ENCODE results near the gene AGAP1. TPM values are rescaled to one million over a fixed set of nuclear protein-coding genes. Genes with fewer than 3 reads are reported as not detected.
A peak's percentile ranks its signal among the peaks of the same experiment; 100 is the strongest.

AGAP1 gene
- total RNA-seq, 1 donor from 2014 or later, result 39.0 TPM

DNA sequence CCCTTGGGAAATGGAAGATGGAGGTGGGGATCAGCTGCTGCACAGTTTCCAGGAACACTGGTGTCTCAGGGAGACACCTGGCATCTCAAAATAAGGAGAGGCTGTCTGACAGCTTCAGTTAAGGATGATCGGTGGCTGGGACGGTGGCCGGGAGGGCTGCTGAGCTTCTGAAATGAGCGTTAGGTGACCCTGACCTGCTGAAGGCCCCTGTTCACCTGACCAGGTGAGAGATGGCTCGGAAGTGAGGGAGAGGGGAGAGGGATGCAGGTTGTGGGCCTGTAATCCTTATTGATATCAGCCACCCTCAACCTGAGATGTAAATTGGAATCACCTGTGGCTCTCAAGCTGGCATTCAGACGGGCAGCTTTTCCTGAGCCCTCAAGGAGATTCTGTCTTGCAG, 99.0 kb downstream of the AGAP1 start:
- peaks cover 4% of the 10 kb centered on the region for H3K9me3 Mint-ChIP-seq (ENCODE audit: low read depth)
- H3K27me3 Mint-ChIP-seq (ENCODE audit: low read depth), result no peaks in the 10 kb centered on the region
- peaks cover 2% of the 10 kb centered on the region for H3K36me3 Mint-ChIP-seq (ENCODE audit: low read depth)
- no peak overlapping the region for H3K27ac Mint-ChIP-seq (ENCODE audit: unreplicated experiment)
- peaks cover 20% of the 10 kb centered on the region for H3K4me1 Mint-ChIP-seq (ENCODE audit: low read depth)
- H3K4me3 Mint-ChIP-seq (ENCODE audit: unreplicated experiment), result no peak overlapping the region
- TF ChIP-seq, protein P1, sequence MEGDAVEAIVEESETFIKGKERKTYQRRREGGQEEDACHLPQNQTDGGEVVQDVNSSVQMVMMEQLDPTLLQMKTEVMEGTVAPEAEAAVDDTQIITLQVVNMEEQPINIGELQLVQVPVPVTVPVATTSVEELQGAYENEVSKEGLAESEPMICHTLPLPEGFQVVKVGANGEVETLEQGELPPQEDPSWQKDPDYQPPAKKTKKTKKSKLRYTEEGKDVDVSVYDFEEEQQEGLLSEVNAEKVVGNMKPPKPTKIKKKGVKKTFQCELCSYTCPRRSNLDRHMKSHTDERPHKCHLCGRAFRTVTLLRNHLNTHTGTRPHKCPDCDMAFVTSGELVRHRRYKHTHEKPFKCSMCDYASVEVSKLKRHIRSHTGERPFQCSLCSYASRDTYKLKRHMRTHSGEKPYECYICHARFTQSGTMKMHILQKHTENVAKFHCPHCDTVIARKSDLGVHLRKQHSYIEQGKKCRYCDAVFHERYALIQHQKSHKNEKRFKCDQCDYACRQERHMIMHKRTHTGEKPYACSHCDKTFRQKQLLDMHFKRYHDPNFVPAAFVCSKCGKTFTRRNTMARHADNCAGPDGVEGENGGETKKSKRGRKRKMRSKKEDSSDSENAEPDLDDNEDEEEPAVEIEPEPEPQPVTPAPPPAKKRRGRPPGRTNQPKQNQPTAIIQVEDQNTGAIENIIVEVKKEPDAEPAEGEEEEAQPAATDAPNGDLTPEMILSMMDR (IDR thresholded peaks at IDR 0.05), result no peak
- DNase-seq (ENCODE audit: low spot score), result no peak

DNA sequence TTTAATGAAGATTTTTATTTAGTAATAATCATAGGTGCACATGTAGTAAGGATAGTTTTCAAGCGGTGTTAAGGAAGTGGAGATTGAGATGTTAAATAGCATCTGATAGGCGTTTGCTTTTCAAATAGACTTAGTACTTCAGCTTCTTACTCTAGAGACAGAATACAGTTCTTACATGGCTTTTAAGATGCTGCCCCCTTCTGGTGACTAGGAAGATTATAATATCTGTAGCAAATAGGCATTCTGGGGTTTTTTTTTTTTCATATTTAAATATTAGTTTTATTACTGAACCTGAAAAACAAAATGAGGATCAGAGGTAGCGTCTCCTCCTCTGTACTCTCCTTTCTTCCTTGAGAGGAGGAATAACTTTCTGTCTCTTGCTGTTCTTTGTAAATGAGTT, 100.2 kb downstream of the AGAP1 start:
- Mint-ChIP-seq H3K4me3 (ENCODE audit: unreplicated experiment) (no peak overlapping the region), H3K36me3 (ENCODE audit: low read depth) (peaks cover 3% of the 10 kb centered on the region), H3K9me3 (ENCODE audit: low read depth) (peaks cover 4% of the 10 kb centered on the region), H3K27ac (ENCODE audit: unreplicated experiment) (no peak overlapping the region), H3K4me1 (ENCODE audit: low read depth) (peaks cover 20% of the 10 kb centered on the region), H3K27me3 (ENCODE audit: low read depth) (no peaks in the 10 kb centered on the region)
- no peak for DNase-seq (ENCODE audit: low spot score)
- TF ChIP-seq, protein P1 (IDR thresholded peaks at IDR 0.05), result peak; percentile 91

DNA sequence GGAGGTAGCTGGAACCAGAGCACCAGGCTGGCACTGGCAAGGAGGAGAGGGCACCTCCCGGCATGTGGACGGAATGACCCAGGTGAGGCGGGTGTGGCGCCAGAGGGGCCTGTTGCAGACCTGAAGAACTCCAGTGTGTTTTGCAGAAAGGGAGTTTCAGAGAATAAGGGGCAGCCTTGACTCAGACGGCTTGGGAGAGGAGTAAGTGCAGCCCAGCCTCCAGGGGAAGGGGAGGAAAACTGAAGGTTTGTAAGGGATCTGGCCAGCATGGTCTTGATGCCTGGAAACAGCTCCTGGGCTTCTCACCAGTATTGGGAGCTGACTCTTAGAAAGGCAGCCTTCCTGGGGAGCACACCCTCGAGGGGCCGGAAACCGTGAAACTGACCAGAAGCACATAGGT, 101.1 kb downstream of the AGAP1 start:
- DNase-seq (ENCODE audit: low spot score), result no peak
- Mint-ChIP-seq H3K4me1 (ENCODE audit: low read depth) (peaks cover 20% of the 10 kb centered on the region), H3K27me3 (ENCODE audit: low read depth) (no peaks in the 10 kb centered on the region), H3K9me3 (ENCODE audit: low read depth) (peaks cover 4% of the 10 kb centered on the region), H3K4me3 (ENCODE audit: unreplicated experiment) (no peak overlapping the region), H3K27ac (ENCODE audit: unreplicated experiment) (no peak overlapping the region), H3K36me3 (ENCODE audit: low read depth) (peaks cover 3% of the 10 kb centered on the region)
- TF ChIP-seq, protein P1 (IDR thresholded peaks at IDR 0.05), result no peak

DNA sequence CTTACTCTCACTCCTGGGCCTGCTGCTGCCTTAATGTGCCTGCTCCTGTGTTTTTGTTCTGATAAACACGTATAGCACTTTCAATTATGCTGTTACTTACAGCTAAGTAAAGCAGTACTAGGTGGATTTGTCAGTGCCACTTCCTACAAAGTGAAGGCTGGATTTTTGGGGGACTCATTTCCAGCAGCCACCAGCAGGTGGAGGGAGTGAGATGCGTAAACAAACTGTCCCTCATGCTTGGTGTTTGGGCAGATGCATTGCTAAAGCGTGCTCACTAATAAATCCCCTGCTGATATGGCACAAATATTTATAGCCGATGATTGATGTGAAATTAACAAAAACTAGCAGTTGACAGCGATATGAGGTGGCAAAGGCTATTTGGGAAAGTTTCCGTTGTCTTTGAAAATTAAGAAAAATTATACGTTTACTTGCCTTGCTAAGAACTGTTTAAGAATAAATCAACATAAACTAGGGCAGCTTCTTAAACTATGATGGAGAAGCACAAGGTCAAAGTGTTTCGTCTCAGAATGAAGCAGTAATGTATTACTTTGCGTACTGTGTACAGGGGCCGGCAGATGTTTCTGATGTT, 101.7 kb downstream of the AGAP1 start:
- Mint-ChIP-seq H3K4me1 (ENCODE audit: low read depth) (peaks cover 20% of the 10 kb centered on the region), H3K27ac (ENCODE audit: unreplicated experiment) (no peak overlapping the region), H3K4me3 (ENCODE audit: unreplicated experiment) (no peak overlapping the region), H3K27me3 (ENCODE audit: low read depth) (no peaks in the 10 kb centered on the region), H3K36me3 (ENCODE audit: low read depth) (peaks cover 3% of the 10 kb centered on the region), H3K9me3 (ENCODE audit: low read depth) (peaks cover 4% of the 10 kb centered on the region)
- DNase-seq (ENCODE audit: low spot score), result no peak
- TF ChIP-seq, protein P1 (IDR thresholded peaks at IDR 0.05), result peak; percentile 92

DNA sequence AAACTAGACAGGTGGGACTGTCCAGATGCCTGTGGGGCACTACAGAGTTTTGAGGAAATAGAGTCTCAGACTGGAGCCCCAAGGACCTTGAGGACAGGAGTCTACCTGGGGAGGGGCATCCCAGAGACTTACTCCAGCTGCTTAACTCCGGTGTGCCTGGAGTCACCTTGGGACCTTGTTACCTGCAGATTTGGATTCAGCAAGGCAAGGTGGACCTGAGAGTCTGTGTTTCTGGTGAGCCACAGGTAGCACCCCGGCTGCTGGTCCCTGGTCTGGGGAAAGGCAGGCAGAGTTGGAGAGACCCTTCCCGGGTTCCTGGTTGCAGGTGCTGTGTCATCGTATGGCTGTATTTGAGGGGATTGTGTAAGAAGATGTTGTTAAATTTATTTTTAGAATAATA, 102.4 kb downstream of the AGAP1 start:
- H3K36me3 Mint-ChIP-seq (ENCODE audit: low read depth), result peaks cover 3% of the 10 kb centered on the region
- H3K4me3 Mint-ChIP-seq (ENCODE audit: unreplicated experiment), result no peak overlapping the region

More for the DNA sequence above, 102.4 kb downstream of the AGAP1 start:
- Mint-ChIP-seq H3K4me1 (ENCODE audit: low read depth) (peaks cover 20% of the 10 kb centered on the region), H3K9me3 (ENCODE audit: low read depth) (peaks cover 4% of the 10 kb centered on the region), H3K27me3 (ENCODE audit: low read depth) (no peaks in the 10 kb centered on the region), H3K27ac (ENCODE audit: unreplicated experiment) (no peak overlapping the region)
- DNase-seq (ENCODE audit: low spot score), result no peak
- TF ChIP-seq, protein P1 (IDR thresholded peaks at IDR 0.05), result no peak
